A673 (cell line): Measurements from ENCODE around the gene PDGFRB. TPM values are rescaled to one million over a fixed set of nuclear protein-coding genes. Genes with fewer than 3 reads are reported as not detected.

Source experiments
- BruUV-seq: library from RNA; stranded (reverse); fragments of 400-500 nt; replicated peaks from 2 replicates; lab custom pipeline; 2021; lab: Mats Ljungman, UMichigan
- CTCF ChIA-PET: fragments of 300-600 bp; sonication (Branson Sonifier 250); formaldehyde crosslinking; loops from one replicate; lab custom pipeline; 2022; ENCODE audit warnings: antibody characterized with exemption; lab: Charles Lee
- POLR2A ChIA-PET: fragments of 300-600 bp; sonication (Branson Sonifier 250); formaldehyde crosslinking; loops from one replicate; lab custom pipeline; 2022; ENCODE audit warnings: antibody characterized with exemption; ENCODE audit not compliant: low non-redundant PET; lab: Charles Lee
- DNase-seq: peaks from one replicate; pipeline ENCODE4 v3.0.0-alpha.2; 2015; ENCODE audit warnings: low spot score
- H3K27ac ChIP-seq: fragments of 200-600 bp; sonication (generic); 2 replicates; pipeline ENCODE4 v1.5.1; 2016; ENCODE audit warnings: mixed run types, low read depth, mild to moderate bottlenecking, mixed read lengths, antibody characterized with exemption, low read length; ENCODE audit not compliant: poor library complexity, severe bottlenecking
- H3K27me3 ChIP-seq: fragments of 200-600 bp; sonication (generic); replicated peaks from 2 replicates; pipeline ENCODE4 v1.6.1; 2017; ENCODE audit warnings: mixed run types, low read depth, mild to moderate bottlenecking, mixed read lengths, antibody characterized with exemption, low read length; ENCODE audit not compliant: insufficient read depth, poor library complexity
- H3K36me3 ChIP-seq: fragments of 200-600 bp; sonication (generic); 2 replicates; pipeline ENCODE4 v1.6.1; 2016; ENCODE audit warnings: mixed run types, mild to moderate bottlenecking, mixed read lengths, antibody characterized with exemption, low read length; ENCODE audit not compliant: insufficient read depth, poor library complexity, severe bottlenecking
- H3K4me1 ChIP-seq: fragments of 200-600 bp; sonication (generic); 2 replicates; pipeline ENCODE4 v1.6.1; 2017; ENCODE audit warnings: mixed run types, mild to moderate bottlenecking, mixed read lengths, antibody characterized with exemption, low read length; ENCODE audit not compliant: insufficient read depth, poor library complexity, severe bottlenecking
- H3K4me3 ChIP-seq: fragments of 200-600 bp; sonication (generic); 2 replicates; pipeline ENCODE4 v1.5.1; 2016; ENCODE audit warnings: low read depth, mixed run types, mild to moderate bottlenecking, mixed read lengths, low read length; ENCODE audit not compliant: poor library complexity, severe bottlenecking
- H3K9me3 ChIP-seq: fragments of 200-600 bp; sonication (generic); 2 replicates; pipeline ENCODE4 v1.6.1; 2016; ENCODE audit warnings: mixed run types, low read depth, mild to moderate bottlenecking, mixed read lengths, antibody characterized with exemption, low read length; ENCODE audit not compliant: poor library complexity, severe bottlenecking
- EZH2 ChIP-seq: fragments of 200-600 bp; sonication (generic); IDR thresholded peaks from 2 replicates; pipeline ENCODE4 v1.6.1; 2017; ENCODE audit warnings: borderline replicate concordance, low read depth, mild to moderate bottlenecking, mixed read lengths, antibody characterized with exemption, low read length; ENCODE audit not compliant: poor library complexity, severe bottlenecking
- intact Hi-C: fragments of 100-400 bp; cut with micrococcal nuclease; formaldehyde crosslinking; loops from one replicate; pipeline ENCODE4 v1.10.0; 2022; ENCODE audit not compliant: unreplicated experiment
- total RNA-seq: library from RNA; stranded (reverse); gene quantifications from 2 replicates; pipeline ENCODE4 v1.2.3, GENCODE V29; 2021
- TF ChIP-seq, protein P1 (sequence below): fragments of 300-800, 200-600 bp; sonication (generic); conservative IDR thresholded peaks from 2 replicates; pipeline ENCODE4 v1.5.1; 2017; ENCODE audit warnings: low read depth, mild to moderate bottlenecking, antibody characterized with exemption, low read length, moderate library complexity, mixed read lengths

PDGFRB gene
- total RNA-seq, 1 experiment from 2014 or later: 25.9 TPM

- no peak overlapping the region for H3K4me3 ChIP-seq
- no peaks in the 10 kb centered on the region for H3K36me3 ChIP-seq
- H3K4me1 ChIP-seq: no peaks in the 10 kb centered on the region
- no peaks in the 10 kb centered on the region for H3K9me3 ChIP-seq
- H3K27me3 ChIP-seq: no peaks in the 10 kb centered on the region
- ChIA-PET POLR2A (no interaction called here), CTCF (no interaction called here)
- intact Hi-C loops: no loop called here
- no peak for DNase-seq
- no TSS peak for BruUV-seq
- TF ChIP-seq EZH2: no peak
- TF ChIP-seq, protein P1, sequence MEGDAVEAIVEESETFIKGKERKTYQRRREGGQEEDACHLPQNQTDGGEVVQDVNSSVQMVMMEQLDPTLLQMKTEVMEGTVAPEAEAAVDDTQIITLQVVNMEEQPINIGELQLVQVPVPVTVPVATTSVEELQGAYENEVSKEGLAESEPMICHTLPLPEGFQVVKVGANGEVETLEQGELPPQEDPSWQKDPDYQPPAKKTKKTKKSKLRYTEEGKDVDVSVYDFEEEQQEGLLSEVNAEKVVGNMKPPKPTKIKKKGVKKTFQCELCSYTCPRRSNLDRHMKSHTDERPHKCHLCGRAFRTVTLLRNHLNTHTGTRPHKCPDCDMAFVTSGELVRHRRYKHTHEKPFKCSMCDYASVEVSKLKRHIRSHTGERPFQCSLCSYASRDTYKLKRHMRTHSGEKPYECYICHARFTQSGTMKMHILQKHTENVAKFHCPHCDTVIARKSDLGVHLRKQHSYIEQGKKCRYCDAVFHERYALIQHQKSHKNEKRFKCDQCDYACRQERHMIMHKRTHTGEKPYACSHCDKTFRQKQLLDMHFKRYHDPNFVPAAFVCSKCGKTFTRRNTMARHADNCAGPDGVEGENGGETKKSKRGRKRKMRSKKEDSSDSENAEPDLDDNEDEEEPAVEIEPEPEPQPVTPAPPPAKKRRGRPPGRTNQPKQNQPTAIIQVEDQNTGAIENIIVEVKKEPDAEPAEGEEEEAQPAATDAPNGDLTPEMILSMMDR: no peak
- H3K27ac ChIP-seq: no peak overlapping the region
Observed at GRCh38 chr5:150075233-150075632, 80.4 kb downstream of the PDGFRB start.

DNA sequence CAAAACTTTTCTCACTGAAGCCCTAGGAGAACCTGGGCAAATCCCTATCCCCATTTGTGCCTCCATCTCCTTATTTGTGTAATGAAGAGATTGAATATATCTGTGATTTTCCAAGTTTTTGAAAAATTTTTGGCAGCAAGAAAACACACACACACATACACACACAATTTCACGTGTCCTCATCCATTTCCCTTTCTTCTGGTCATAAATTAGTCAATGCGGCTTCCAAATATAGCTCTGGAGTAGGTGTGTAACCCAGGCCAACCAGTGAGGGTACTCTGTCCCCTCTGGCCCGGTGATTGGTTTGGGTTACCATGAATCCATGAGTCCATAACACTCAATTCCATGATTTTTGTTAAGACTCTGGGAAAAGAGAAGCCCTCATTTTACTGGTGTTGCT lies 82.0 kb downstream of the PDGFRB start:
- Histone ChIP-seq H3K27ac (no peak overlapping the region), H3K4me1 (no peaks in the 10 kb centered on the region), H3K4me3 (no peak overlapping the region), H3K27me3 (no peaks in the 10 kb centered on the region), H3K36me3 (no peaks in the 10 kb centered on the region), H3K9me3 (no peaks in the 10 kb centered on the region)
- no TSS peak for BruUV-seq
- ChIA-PET CTCF (no interaction called here), POLR2A (no interaction called here)
- intact Hi-C loops: no loop called here
- DNase-seq: no peak
- TF ChIP-seq, protein P1: no peak
- no peak for TF ChIP-seq EZH2

- Histone ChIP-seq H3K9me3 (no peaks in the 10 kb centered on the region), H3K27ac (no peak overlapping the region), H3K4me1 (no peaks in the 10 kb centered on the region), H3K27me3 (no peaks in the 10 kb centered on the region), H3K4me3 (no peak overlapping the region), H3K36me3 (no peaks in the 10 kb centered on the region)
- DNase-seq: no peak
- intact Hi-C loops: no loop called here
- CTCF ChIA-PET: no interaction called here
- BruUV-seq: no TSS peak
- POLR2A ChIA-PET: no interaction called here
- no peak for TF ChIP-seq EZH2
- TF ChIP-seq, protein P1: no peak
Observed at GRCh38 chr5:150073086-150073625, 82.5 kb downstream of the PDGFRB start.
